GM18858 (cell line): ENCODE results near the gene SDK1.

Experiments
- ATAC-seq: cut with Tn5 transposase; IDR thresholded peaks from one replicate; pipeline ENCODE4 v1.9.1; 2021; ENCODE audit not compliant: unreplicated experiment

The SDK1 gene

DNA sequence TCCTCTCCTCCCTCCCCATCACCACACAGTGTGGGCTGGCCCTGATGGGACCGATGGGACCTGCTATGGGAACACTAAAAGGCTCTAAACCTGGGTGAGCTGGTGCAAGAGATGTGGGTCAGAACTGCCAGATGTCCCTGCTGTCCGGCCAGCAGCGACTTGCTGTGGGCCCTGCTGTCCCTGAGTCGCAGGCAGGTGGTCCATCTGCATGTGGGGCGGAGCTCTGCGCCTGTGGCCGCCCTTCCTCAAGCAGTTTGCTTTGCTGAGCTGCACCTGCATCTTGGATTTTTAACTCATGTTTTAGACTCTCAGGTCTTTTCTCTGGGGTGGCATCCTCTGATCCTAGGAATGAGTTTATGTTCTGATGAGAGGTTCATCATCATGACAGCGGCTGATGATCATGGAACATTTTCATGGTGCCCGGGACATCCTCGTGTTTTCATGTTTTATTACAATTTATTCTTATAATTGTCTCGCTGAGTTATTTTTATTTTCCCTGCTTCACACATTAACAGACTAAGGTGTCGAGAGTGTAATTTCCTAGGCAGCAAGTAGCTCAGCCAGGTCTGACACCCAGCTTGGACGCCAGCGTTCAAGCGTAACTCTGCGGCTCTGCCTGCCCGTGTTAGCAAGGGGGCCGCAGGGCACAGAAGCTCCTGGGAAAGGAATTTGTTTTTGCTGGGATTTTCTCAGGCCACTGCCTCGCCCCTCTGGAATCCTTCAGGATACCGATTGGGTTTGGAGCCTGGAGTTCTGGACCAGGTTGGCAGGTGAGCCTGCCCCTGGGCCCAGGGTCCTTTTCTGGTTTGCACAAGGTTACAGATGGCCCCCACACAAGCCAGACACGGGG, 765.8 kb downstream of the SDK1 start:
- ATAC-seq: no peak

DNA sequence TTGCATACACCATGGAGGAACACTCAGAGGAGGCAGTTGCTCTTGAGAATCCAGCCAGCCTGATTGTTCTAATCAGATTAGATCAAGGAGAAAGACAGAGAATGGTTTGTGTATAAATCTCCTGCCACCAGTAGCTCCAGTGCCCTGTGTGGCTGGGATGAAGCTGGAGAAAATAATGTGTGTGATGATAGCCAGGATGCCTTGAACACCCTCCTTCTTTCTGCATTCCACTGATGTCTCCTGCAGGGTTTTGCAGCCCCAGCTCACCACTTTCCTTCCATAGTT, 766.4 kb downstream of the SDK1 start:
- ATAC-seq: no peak

DNA sequence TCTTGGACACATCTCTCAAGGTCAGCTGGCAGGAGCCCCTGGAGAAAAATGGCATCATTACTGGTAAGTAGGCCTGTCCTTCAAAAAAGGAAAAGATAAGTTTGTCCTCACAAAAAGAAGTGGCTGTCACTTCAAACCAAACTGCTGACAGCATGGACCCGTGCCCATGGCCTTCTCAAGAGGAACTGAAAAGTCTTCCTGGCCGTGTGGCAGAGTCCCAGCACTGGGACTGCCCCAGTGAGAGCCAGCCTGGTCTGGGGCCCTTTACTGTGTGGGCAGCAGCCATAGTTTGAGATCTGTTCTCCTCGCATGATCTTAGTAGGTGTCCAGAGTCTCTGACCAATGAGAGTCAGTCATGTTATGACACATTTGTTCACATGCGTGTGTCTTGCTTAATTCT, 766.8 kb downstream of the SDK1 start:
- no peak for ATAC-seq

DNA sequence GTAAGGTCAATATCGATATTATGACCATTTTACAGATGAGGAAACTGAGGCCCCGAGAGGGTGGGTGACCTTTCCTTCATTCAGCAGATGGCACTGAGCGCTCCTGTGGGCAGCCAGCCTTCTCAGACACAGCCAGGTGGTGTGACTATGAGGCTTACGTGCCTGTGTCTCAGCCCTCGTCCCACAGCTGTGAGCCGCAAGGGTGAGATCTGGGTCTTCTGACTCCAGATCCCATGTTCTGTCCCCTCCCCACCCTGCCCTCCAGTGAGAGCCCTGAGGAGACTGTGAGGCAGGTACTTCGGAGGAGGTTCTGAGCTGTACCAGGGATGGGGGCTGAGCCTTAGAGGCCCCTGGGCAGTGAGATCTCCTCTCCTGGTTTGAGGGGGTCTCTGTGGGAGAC, 767.2 kb downstream of the SDK1 start:
- ATAC-seq: no peak

DNA sequence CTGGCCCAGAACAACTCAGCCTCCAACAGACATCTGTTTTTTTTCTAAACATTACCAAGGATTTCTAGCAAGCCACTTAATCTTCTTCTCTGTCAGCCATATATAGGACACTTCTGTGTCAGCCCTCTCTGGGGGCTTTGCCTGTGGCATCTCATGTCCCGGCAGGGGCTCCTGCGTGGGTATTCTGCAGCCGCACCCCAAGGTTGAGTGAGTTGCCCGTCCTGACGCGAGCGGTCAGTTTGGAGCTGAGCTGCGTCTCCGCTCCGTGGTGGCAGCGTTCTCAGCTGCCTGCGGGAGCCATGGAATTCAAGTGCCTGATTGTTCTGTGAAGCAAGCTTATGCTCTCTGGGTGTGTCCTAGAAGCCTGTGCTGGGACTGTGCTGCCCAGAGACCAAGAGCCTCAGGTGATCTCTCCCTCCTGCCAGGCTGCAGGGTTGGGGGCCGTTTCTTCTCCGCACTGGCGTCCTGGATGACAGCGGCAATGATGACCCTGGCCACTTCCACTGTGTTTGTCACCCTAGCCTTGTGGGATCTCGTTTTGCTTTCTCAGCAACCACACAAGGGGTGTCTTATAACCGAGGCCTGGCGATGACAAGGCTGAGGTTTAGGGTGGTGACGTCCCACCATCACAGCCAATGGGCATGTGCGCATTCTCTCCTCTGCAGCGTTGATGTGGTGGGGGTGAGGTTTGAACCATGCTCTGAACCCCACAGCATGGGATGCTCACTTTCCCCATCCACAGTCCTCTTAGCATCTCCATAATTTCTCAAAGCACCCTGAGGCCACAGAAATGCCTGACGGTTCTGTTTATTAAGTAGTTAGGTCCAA, 768.4 kb downstream of the SDK1 start:
- ATAC-seq: no peak

DNA sequence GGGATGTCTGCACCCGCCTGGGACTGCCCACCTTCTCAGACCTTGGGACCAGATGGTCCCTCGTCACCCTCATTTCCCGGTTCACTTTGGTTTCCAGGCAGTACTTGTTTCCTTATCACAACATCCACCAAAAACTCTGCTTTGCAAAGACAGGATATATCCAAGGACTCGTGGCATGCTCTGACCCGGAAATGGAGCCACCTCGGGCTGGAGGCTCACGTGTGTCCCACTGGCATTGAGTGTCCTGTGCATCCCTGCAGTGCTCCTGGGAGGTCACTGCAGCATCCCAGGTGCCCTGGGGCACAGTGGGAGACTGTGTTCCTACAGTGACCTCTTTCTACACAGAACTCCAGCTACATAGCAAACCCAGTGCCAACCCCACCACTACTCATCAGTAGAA, 769.2 kb downstream of the SDK1 start:
- no peak for ATAC-seq

DNA sequence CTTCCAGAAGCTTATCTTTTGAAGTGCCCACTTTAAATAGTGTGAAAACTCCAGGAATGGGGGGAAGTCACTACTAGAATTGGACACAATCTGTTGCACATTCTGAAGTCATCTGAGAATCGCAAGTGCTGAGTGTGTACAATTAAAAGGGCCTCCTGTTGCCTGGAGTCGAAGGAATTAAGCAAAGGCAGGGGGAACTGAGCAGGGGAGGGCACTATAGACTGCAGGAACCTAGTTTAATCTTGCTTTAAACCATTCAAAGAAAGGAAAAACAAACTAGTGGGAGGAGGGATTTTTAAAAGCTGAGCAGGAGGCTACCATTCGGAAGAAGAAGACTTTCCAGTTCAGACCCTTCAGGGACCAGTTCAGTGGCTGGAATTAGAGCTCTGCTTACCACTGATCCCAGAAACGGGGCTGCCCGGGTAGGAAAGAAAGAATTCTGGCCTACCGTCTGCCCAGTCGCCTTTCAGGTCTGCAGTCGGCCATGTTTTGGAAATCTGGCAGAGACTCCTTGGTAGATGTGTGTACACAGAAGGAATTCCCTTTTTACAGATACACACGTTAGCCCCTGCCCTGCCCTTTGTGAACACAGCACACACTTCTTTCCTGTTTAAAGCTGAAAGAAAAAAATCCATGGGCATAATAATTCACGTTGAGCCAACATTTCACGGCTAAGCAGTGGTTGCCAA, 770.5 kb downstream of the SDK1 start:
- ATAC-seq: no peak

DNA sequence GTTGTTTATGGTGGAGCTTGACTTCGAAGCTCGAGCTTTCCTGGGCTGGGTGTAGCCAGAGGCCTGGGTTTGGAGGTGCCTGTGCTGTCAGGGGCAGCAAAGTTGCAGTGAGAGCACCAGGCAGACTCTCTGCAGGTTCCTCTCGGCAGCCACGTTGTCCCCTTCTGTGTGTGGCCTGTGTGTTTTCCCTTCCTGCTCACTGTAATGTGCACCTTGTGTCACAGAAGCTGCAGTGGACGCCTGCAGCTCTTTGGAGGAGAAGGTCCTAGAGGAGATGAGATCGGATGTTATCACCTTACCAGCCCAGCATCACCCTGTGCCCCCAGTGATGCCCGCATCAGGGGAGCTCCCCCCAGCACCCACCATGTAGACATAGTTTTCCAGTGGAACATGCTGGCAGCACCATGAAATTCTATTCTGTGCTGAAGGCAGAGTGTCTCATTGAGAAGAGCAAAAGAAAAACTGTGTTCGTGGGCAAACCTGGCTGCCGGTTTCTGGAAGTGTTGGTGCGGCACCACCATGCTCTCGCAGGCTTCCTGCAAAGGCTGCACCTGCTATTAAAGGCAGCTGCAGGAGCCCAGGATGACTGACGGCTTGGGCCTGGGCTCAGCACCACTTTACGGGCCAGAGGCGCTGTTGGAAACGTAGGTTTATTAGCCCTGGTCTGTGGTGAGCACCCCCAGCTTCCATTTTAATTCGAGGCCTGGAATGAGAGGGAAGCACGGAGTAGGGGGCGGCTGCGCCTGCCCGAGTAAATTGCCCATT, 771.3 kb downstream of the SDK1 start:
- no peak for ATAC-seq

DNA sequence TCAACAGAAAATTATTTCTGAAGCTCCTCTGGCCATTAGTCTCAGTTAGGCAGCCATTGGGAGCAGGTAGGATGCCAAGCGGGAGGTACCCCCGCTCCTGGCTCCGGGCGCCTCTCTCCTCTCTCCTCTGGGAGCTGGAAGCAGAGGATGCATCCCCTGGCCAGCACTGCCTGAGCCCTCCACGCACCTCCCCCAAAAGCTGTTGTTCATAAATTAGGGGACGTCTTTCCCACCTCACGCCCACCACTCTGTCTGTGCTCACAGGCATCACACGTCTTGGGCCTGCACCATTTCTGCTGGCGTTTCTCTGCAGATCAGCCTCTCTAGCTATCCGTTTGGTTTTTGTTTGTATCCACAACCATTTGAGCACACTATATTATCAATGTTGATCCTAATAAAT, 772.0 kb downstream of the SDK1 start:
- no peak for ATAC-seq

DNA sequence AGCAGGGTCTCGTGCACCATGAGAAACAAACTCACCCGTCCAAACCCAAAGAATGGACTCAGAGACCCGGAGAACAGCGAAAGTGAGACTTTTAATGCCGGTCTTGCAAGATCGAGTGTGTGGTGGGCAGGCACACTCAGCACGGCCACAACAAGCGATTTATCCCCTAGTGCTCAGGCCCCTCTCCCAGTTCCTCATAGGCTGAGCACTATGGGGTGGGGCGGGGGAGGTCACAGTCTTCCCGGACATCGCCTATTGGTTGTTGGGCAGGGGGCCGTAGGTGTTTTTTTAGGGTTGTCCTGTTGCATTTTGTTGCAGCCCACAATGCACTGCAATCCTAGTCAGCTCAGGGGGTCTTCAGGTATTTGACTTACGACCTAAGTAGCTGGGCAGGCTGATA, 772.7 kb downstream of the SDK1 start:
- no peak for ATAC-seq

DNA sequence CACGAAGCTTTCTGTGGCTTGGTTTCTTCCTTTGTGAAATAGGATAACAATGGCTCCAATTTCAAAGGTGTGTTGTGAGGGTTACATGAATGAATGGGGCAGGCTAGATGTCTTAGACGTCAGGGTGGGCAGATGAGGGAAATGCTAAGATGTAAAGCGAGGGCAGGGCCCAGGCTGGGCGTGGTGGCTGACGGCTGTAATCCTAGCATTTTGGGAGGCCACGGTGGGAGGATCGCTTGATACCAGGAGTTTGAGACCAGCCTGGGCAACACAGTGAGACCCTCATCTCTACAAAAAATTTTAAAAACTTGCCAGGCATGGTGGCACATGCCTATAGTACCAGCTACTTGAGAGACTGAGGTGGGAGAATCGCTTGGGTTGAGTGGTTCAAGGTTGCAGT, 773.4 kb downstream of the SDK1 start:
- ATAC-seq: no peak

DNA sequence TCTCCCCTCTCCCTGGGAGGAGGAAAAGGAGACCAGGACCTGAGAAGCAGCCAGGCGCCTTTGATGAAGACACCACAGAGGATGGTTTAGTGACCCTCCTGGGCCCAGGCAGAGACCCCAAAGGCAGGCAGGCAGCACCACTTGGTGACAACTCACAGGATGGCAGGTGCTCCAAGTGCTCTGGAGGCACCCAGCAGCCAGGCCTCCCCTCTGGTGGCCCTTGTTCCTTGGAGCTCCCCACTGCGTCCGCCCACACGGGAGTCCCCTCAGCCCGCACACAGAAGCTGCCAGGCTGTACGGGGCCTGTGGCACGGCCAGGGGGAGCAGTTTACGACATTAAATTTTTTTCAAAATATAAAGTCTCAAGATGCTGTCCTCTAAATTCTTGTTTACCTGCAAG, 773.9 kb downstream of the SDK1 start:
- ATAC-seq: no peak

DNA sequence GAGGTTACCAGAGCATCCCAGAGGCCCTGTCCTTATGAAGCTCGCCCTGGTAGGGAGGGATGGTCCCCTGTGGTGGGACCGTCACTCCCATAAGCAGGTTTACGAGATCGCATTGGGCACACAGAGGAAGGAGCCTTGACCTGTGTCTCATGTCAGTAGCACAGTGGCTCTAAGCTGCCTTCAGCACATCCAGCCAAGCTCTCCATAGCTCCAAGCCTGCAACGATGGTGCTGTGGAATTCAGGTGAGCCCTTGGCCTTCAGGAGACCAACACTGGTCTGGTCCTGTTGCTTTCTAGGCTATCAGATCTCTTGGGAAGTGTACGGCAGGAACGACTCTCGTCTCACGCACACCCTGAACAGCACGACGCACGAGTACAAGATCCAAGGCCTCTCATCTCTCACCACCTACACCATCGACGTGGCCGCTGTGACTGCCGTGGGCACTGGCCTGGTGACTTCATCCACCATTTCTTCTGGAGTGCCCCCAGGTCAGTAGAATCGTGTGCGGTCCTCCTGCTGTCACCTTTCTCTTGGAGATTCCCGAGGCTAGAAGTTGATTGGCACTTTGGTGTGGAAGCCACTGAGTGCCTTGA, 775.7 kb downstream of the SDK1 start:
- no peak for ATAC-seq

DNA sequence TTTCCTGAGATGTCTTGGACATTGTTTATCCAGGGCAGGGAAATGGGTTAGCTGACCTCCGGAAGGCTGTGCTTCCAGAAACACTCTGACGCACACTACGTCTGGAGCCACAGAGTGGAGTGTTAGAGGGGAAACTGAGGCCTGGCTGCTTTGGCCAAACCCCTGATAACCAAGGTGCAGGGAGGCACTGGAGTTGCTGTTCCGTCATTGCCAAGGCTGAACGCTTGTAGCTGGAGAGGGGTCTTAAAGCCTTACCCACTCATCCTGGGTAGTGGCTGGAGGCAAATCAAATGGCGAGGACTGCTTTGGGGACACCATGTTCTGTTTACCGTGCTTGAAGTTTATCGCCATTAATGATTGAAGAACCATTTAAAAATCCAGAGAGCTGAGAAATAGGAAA, 776.9 kb downstream of the SDK1 start:
- no peak for ATAC-seq

DNA sequence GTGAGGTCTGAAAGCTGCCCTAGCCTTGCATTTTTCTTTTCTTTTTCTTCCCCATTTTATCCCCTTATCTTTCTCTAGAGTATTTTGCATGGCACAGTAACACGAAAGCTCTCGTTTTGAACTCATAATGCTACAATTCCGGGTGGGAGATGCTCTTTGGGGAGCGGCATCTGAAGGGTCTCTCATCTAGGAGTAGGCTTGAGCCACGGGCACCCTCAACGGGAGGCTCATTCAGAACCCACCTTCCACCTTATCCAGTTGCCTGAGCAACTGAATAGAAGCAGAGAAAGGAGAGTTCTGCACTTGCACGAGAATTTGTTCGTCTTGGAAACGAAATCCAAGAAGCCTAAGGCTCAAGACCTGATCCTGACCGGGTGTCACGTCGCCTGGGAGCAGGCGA, 777.5 kb downstream of the SDK1 start:
- ATAC-seq: no peak

DNA sequence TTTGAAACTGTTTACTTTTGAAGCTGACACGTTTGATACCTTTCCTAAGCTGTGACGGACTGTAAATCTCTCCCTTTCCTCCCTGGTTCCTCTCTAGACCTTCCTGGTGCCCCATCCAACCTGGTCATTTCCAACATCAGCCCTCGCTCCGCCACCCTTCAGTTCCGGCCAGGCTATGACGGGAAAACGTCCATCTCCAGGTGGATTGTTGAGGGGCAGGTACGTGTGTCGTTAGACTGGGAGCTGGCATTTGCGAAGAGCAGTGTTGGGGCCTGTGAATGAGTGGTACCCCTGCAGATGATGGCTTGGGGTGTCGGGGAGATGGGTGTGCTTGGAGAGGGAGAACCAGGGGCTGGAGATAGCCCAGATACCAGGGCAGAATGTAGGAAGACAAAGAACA, 778.3 kb downstream of the SDK1 start:
- no peak for ATAC-seq

DNA sequence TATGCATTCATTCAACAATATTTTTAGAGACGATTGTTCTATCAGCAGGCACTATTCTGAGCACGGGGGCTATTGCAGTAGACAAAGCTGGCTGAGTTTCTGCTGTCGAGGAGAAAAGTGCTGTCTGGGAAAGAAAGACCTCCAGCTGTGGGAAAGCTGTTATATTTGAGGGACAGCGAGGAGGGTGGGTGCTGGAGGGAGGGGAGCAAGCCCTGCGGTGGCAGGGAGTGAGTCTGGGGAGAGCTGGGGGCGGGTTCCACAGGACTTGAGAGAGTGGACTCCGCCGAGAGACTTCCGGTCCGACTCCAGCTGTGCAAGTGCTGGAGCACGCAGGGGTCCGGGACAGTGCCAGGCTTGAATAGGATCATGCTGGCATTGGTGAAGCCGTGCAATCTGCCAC, 778.9 kb downstream of the SDK1 start:
- no peak for ATAC-seq

DNA sequence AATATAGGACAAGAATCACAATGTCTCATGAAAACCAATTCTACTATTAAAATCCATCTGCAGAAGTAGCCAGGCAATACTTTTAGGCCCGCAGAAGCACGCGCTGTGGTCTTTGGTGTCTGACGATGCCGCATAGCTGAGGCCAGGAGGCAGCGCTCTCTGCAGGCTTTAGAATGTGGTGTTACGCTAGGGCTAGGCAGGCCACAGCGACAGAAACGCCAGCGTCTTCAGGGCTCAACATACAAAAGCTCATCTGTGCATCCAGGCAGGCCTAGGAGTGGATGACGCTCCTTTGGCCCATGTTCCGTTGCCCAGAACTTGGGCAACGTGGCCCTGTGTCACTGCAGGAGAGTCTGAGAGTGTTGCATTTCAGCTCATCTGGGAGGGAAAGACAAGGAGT, 779.9 kb downstream of the SDK1 start:
- ATAC-seq: no peak

DNA sequence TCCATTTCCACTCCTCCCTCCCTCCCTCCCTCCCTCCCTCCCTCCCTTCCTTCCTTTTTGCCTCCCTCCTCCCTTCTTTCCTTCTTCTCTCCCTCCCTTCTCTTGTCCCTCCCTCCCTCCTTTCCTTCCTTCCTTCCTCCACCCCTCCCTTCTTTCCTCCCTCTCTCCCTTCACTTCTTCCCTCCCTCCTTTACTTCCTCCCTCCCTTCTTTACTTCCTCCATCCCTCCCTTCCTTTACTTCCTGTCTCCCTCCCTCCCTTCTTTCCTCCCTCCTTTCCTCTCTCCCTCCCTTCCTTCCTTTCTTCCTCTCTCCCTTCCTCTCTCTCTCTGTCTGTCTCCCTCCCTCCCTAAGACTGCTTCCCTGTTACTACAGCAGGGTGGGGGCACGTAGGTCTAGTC, 782.5 kb downstream of the SDK1 start:
- ATAC-seq: no peak

DNA sequence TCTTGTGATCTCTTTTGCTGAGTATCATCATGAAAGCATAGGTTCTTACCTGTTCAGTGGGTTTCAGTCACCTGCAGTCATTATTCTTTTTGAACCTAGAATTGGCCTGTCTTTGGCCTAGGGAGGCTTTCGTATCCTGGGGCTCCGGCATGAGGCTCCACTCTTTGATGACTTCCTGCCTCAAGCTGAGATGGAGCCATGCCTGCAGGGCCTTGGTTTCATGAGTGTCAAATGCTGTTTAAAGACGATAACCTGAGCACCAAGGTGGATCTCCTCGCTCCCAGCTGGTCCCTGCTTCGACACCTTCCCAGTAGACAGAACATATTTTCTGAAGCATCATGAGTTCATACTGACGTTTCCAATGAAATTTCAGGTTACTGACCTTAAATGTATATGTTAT, 783.2 kb downstream of the SDK1 start:
- no peak for ATAC-seq
